Panc1 (cell line): ENCODE data around the gene FANCC. TPM values are rescaled to one million over a fixed set of nuclear protein-coding genes. Genes with fewer than 3 reads are reported as not detected.

Experiments used
- ATAC-seq: fragments of 200-7000 bp; cut with Tn5 transposase; 2 replicates; pipeline ENCODE4 v1.9.1; 2020; ENCODE audit warnings: mild to moderate bottlenecking, moderate library complexity
- BruUV-seq: library from RNA; stranded (reverse); fragments of 400-500 nt; replicated peaks from 2 replicates; lab custom pipeline; 2021; lab: Mats Ljungman, UMichigan
- CTCF ChIA-PET: fragments of 300-600 bp; sonication (Branson Sonifier 250); formaldehyde crosslinking; loops from one replicate; lab custom pipeline; 2022; ENCODE audit warnings: antibody characterized with exemption; lab: Charles Lee
- POLR2A ChIA-PET: fragments of 300-600 bp; sonication (Branson Sonifier 250); formaldehyde crosslinking; loops from one replicate; lab custom pipeline; 2022; ENCODE audit warnings: antibody characterized with exemption; lab: Charles Lee
- DNase-seq: peaks from one replicate; pipeline ENCODE4 v3.0.0-alpha.2; 2010; ENCODE audit warnings: low read depth, low spot score
- H3K27ac ChIP-seq: 2 replicates; pipeline ENCODE4 v1.5.1; 2011; ENCODE audit warnings: mild to moderate bottlenecking, low read length, inconsistent platforms
- H3K27me3 ChIP-seq: fragments of 200-500 bp; sonication (Bioruptor generic); 2 replicates; pipeline ENCODE4 v1.6.0; 2014; ENCODE audit warnings: low read length, inconsistent platforms; ENCODE audit not compliant: control insufficient read depth, insufficient read depth
- H3K36me3 ChIP-seq: fragments of 200-500 bp; sonication (Bioruptor generic); 2 replicates; pipeline ENCODE4 v1.5.1; 2014; ENCODE audit warnings: inconsistent platforms, mild to moderate bottlenecking, low read length, moderate library complexity; ENCODE audit not compliant: control insufficient read depth, insufficient read depth
- H3K4me1 ChIP-seq: 2 replicates; pipeline ENCODE4 v1.5.1; 2011; ENCODE audit warnings: inconsistent platforms, mild to moderate bottlenecking, low read length, moderate library complexity; ENCODE audit not compliant: control insufficient read depth, insufficient read depth
- H3K4me3 ChIP-seq, 2 experiments: 2 replicates each; pipeline ENCODE4 v1.5.1; 2011 to 2012; ENCODE audit warnings: low read depth in 2 of 2, low read length in 2 of 2, mild to moderate bottlenecking in 2 of 2, inconsistent platforms in 1 of 2, moderate library complexity in 1 of 2
- H3K9me3 ChIP-seq: fragments of 200-500 bp; sonication (Bioruptor generic); 2 replicates; pipeline ENCODE4 v1.5.1; 2014; ENCODE audit warnings: low read depth, mild to moderate bottlenecking, inconsistent platforms, low read length, moderate library complexity; ENCODE audit not compliant: control insufficient read depth, insufficient read depth
- POLR2AphosphoS5 ChIP-seq: IDR thresholded peaks from 2 replicates; pipeline ENCODE4 v1.6.1; 2012; ENCODE audit warnings: mild to moderate bottlenecking, low read depth, low read length, moderate library complexity
- REST ChIP-seq, 2 experiments: IDR thresholded peaks; 2 replicates each; pipeline ENCODE4 v1.6.1; 2011 to 2012; ENCODE audit warnings: low read depth in 2 of 2, control low read depth in 1 of 2, low read length in 1 of 2, mild to moderate bottlenecking in 1 of 2, moderate library complexity in 1 of 2; ENCODE audit not compliant: insufficient read depth in 1 of 2
- SIN3A ChIP-seq: IDR thresholded peaks from 2 replicates; pipeline ENCODE4 v1.6.1; 2012; ENCODE audit warnings: low read depth, mild to moderate bottlenecking, low read length, moderate library complexity, borderline replicate concordance; ENCODE audit not compliant: insufficient read depth
- TCF7L2 ChIP-seq: IDR thresholded peaks from 2 replicates; pipeline ENCODE4 v1.6.1; 2011; ENCODE audit warnings: mild to moderate bottlenecking, low read depth, low read length, inconsistent platforms
- in situ Hi-C: cut with HindIII; loops from 2 replicates; pipeline ENCODE4 v1.10.0; 2016; ENCODE audit warnings: low sequenced_read_pairs, low pct_unique_long_range_greater_than_20kb
- intact Hi-C: fragments of 100-400 bp; cut with micrococcal nuclease; formaldehyde crosslinking; loops from one replicate; pipeline ENCODE4 v1.10.0; 2022; ENCODE audit not compliant: unreplicated experiment
- total RNA-seq: library from RNA; stranded (reverse); gene quantifications from one replicate; pipeline ENCODE4 v1.2.1, GENCODE V29; 2021; ENCODE audit not compliant: unreplicated experiment

FANCC gene
- total RNA-seq, 1 experiment from 2014 or later = 17.8 TPM

- Histone ChIP-seq H3K27me3 (no peaks in the 10 kb centered on the region), H3K4me1 (no peaks in the 10 kb centered on the region; the same call in none of the 2 replicates), H3K9me3 (no peaks in the 10 kb centered on the region), H3K4me3 (no peak overlapping the region), H3K36me3 (peaks cover 5% of the 10 kb centered on the region), H3K27ac (no peak overlapping the region)
- ATAC-seq (no peak), DNase-seq (no peak)
- TF ChIP-seq TCF7L2 (no peak), POLR2AphosphoS5 (no peak)
- intact Hi-C loops (no loop called here), in situ Hi-C loops (no loop called here)
- BruUV-seq = no TSS peak
- POLR2A ChIA-PET = no interaction called here
- CTCF ChIA-PET = no interaction called here
Observed at GRCh38 chr9:95079461-95079860, 238.0 kb downstream of the FANCC start.

- ATAC-seq (no peak), DNase-seq (no peak)
- no peaks in the 10 kb centered on the region for H3K27me3 ChIP-seq
- intact Hi-C loops (no loop called here), in situ Hi-C loops (no loop called here)
- CTCF ChIA-PET = no interaction called here
- H3K9me3 ChIP-seq = no peaks in the 10 kb centered on the region
- H3K4me3 ChIP-seq = no peak overlapping the region
- H3K27ac ChIP-seq = no peak overlapping the region
- BruUV-seq = no TSS peak
- H3K4me1 ChIP-seq = no peaks in the 10 kb centered on the region; the same call in none of the 2 replicates
- peaks cover 5% of the 10 kb centered on the region for H3K36me3 ChIP-seq
- TF ChIP-seq POLR2AphosphoS5 (no peak), SIN3A (no peak), TCF7L2 (no peak)
- POLR2A ChIA-PET = no interaction called here
Observed at GRCh38 chr9:95078939-95079338, 238.6 kb downstream of the FANCC start.

GRCh38 chr9:95078511-95078910, 239.0 kb downstream of the FANCC start:
- Histone ChIP-seq H3K27me3 (no peaks in the 10 kb centered on the region), H3K9me3 (no peaks in the 10 kb centered on the region), H3K4me1 (no peaks in the 10 kb centered on the region; the same call in none of the 2 replicates), H3K4me3 (no peak overlapping the region), H3K27ac (no peak overlapping the region), H3K36me3 (peaks cover 5% of the 10 kb centered on the region)
- POLR2A ChIA-PET = no interaction called here
- ATAC-seq (no peak), DNase-seq (no peak)
- intact Hi-C loops = no loop called here
- BruUV-seq = no TSS peak
- CTCF ChIA-PET = no interaction called here
- in situ Hi-C loops = no loop called here
- TF ChIP-seq SIN3A (no peak), REST (IDR thresholded peaks at IDR 0.05; ENCODE audit: insufficient read depth in 1 of 2, low read depth in 2 of 2, low read length in 1 of 2) (no peak)
